NCI-H2171 treated with DMSO at 0.1 percent for 48 hours (cell line): ENCODE results near the gene DNAJC16.
"Not testable (repeated sequence)": the region's sequence is repeated elsewhere in the genome, so short reads cannot be mapped to it uniquely, and the experiment has no call there.

Source experiments
- DNase-seq: peaks from one replicate; lab custom pipeline; 2025; lab: John Stamatoyannopoulos, UW

DNAJC16 gene

DNA sequence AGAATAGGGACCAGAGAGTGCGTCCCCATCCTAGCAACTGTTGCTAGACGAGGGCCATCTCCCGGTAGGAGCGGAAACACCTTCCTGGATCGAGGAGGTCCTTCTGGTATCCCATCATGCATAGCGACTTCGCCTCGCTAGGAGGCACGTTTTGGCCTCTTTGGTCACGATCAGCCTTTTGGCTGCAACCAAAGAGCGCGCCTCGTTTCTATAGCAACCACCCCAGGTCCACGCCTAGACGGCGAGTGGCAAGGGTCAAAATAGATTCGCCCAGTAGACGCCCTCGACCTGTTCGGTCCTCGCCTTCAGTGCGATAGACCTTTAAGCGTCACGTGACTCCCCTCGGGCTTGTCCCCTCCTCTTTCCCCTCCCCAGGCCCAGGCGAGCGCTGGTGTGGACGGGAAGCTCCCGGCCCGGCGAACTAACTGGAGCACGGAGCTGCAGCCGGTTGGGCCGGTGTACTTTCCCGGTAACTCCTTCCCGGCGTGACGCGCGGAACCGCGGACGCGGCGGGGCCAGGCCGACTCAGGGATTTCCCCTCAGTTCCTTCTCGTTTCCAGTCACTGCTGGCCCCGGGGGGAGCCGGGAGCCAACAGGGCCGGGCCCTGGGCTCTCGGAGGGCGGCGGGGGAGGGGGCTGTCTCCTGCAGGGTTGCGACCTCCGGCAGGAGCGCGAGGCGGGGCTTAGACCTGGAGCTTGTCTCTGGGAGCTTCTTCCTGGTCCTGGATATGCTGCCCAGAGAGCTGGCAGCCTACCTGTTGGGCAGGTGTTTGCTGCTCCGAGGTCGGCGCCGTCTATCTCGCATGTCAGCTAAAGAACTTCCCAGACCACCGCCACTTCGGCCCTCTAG is at the start of gene DNAJC16:
DNAJC16 (plus strand) TSS at position 359 of the 850 bp plus-strand sequence. CDS start 2,258 bp downstream, outside the sequence.
- DNase-seq = peak; percentile 99

DNA sequence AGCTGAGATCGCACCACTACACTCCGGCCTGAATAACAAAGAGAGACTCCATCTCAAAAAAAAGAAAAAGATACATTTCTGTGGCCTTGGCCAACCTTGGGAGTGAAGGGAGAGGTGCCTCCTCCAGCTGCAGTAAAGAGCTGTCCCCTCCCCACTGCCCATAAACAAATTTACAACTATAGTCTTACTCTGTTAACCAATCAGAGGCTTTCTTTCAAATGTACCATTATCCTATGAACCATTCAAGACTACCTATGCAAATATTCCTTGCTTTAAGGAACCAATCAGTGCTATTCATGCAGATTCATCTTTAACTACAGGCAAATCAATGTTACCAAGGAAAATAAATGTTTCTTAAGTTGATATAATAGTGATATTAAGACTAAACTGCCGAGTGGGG is 49.7 kb upstream of the DNAJC16 start:
- no peak for DNase-seq

DNA sequence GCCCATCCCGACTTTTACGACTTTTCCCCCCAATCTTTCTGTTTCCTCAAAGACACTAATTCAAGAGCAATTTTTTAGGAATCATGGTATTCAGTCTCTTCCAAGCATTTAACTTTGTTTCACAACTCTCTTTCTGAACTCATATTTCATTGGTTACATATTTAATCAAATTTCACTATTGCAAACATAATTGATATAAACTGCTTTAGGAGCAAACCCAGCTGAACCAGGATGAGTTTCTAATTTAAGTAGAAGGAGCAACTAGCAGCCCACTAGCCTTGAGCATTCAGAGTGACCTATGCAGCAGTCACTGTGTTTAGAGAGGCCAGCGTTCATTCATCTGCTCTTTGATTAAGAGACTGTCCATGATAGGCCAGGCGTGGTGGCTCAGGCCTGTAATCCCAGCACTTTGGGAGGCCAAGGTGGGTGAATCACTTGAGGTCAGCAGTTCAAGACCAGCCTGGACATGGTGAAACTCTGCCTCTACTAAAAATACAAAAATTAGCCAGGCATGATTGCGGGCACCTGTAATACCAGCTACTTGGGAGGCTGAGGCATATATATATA is 48.9 kb upstream of the DNAJC16 start:
- no peak for DNase-seq

DNA sequence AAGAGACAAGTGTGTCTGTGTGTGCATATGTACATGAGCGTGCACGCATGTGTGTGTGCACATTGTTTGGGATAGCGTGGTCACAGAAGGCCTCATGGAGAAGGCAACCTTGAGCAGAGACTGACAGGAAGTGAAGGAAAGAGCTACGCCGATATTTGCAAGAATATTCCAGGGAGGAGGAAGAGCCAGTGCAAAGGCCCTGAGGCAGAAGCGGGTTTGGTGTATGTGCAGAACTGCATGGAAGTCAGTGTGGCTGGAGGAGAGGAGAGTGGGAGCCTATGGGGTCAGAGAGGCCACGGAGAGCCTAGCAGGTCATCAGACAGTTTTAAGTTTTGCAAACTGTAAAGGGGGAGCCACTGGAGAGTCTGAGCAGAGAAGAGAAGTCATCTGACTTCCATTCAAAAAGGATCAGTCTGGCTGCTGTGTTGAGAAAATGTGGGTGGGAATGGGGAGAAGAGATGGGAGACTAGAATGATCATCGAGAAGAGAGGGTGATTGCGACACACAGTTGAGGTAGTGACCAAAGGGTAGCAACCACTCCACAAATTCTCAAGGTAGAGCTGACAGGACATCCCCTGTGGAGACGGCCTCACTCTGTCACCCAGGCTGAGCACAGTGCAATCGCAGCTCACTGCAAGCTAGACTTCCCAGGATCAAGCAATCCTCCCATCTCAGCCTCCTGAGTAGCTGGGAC is 46.8 kb upstream of the DNAJC16 start:
- DNase-seq = no peak

DNA sequence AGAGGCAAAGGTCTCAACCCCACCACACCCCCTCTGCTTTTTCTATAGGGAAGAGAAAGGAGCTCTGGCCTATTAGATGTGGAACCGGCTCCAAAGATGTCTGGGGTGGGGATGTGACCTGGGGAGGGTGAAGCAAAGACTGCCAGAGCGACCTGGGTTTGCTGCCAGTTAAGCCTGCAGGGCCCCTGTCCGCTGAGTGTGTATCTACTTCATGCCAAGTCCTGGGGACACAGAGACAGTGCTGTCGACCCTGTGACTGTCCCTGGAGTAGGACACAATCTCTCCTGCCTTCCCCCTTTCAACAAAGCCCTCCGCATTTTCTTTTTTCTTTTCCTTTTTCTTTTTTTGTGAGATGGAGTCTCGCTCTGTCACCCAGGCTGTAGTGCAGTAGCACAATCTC is 44.2 kb upstream of the DNAJC16 start:
- not testable (repeated sequence) for DNase-seq

DNA sequence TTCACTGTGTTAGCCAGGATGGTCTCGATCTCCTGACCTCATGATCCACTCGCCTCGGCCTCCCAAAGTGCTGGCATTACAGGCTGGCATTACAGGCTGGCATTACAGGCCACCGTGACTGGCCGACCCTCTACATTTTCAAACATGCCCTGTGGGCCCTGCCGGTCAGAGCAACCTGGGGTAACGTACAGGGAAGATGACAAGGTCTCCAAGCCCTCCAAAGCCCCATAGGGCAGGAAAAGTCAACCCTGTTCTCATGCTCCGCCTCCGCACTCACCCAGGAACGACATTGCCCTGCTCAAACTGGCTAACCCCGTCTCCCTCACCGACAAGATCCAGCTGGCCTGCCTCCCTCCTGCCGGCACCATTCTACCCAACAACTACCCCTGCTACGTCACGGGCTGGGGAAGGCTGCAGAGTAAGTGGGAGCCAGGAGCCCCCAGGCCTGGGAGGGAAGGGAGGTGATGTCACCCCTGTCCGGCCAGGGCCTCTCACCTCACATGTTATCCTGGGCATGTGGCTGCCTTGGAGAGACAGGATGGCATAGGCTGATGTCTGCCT is 43.6 kb upstream of the DNAJC16 start:
- not testable (repeated sequence) for DNase-seq

DNA sequence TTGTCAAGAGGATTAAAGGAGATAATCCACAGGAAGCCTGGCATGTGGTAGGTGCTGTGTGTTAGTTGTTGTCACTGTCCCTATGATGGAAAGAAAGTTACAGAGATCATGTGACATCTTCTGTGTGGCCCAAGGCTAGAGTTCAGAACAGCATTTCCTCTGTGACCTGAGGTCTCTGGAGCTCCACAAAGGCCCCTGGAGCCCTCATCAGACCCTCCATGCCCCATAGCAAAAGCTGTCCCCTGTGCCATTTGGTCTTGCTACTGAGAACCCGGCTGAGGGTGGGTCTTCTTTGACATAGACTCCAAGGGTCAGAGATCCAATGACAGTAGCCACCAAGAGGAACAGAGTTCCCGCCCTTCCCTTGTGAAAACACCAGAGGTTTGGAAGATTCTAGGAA is 42.7 kb upstream of the DNAJC16 start:
- DNase-seq = no peak

DNA sequence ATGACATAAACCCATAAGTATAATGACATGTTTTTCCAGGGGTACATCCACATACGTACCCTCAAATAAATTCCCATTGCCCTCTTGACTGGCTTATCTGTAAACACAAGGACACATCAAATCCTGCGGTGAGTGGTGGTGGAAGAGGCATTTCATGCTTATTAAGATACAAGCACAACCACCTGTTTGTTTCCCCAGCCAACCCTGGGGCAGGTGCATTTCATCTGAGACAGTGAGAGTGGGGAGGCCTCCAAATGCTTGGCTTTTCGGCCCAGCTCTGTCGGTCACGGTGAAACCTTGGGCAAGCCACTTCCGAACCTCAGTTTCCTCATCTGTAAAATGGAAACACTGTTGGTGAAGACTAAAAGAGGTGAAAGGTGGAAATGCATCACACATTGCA is 42.2 kb upstream of the DNAJC16 start:
- DNase-seq = not testable (repeated sequence)

DNA sequence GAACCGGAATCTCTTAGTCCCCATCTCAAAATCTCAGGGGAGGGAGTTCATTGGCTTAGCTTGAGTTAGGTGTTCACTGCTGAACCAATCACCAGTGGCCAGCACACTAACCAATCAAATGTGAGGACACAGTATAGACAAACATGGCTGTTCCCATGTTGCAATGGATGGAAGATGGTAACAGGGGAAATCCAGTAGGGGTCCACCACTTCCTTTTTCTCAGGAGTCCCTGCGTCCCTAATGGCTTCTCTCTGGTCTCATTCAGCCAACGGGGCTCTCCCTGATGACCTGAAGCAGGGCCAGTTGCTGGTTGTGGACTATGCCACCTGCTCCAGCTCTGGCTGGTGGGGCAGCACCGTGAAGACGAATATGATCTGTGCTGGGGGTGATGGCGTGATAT is 41.0 kb upstream of the DNAJC16 start:
- no peak for DNase-seq

DNA sequence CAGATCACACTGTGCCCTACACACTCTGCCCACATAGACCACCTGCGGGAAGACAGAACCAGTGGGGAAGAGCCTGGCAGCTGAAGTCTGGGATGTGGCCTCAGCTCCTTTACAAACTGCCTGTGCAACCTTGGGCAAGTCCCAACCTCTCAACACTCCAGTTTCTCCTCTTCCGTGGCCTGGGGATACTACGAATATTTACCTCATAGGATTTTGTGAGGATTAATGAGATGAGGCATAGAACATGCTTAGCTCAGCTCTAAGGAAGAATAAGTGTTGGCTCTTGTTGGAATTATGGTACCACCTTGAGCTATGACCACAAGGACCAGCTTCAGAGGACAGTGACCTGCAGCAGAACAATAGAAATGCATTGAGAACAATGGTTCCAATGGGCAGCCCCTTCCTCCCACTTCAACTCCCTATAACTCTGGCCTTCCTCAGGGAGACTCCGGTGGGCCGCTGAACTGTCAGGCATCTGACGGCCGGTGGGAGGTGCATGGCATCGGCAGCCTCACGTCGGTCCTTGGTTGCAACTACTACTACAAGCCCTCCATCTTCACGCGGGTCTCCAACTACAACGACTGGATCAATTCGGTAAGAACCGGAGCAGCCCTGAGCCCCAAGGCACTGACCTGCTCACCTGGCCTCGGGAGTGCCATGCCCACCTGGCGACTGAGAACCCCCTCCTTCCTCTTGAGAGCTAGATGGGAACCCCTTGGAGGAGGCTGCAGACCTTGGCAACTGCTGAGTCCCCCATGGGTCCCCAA is 39.6 kb upstream of the DNAJC16 start:
- not testable (repeated sequence) for DNase-seq

DNA sequence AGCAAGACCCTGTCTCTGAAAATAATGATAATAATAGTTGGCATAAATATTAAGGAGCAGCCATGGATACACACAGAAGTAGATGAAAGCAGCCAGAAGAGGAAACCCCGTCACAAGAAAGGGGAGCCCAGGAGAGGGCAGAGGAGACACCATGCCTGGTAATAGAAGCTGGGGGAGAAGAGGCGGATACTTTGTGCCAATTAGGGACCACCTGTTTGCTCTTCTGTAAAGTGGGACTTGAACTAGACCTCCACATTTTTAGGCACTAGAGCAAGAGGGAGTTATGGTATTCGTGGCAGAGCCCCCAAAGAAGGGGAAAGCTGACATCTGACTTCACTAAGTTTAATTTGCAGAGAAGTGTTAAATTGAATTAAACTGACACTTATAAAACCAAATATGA is 38.3 kb upstream of the DNAJC16 start:
- DNase-seq = no peak

DNA sequence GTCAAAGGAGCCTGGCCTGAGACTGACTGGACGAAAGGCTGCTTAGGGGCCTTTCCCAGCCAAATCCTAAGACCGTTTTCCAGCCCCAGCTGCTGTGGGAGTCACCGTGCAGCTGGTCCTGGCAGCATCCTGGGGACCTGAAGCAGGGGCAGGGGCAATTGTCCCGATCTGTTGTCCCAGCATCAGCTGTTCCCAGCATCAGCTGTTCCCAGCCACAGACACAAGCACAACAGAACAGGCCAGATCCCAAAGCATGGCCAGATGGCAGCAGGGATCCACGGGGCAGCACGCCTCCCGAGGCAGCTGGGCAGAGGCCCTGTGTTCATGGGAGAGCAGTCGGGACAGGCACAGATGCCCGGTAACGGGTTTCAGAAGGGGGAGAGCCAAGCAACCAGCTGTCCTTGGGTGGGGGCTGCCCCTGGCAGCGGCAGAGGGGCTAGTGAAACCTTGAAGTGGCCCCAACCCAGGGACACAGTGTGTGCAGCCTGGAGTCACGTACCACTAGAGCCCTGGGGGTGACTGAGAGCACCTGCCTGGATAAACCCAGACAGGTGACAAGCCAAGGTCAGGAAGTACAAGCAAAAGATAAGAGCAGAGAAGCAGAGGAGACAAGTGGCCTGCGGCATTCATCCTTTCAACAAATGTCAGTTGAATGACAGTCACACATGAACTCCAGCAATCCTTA is 37.5 kb upstream of the DNAJC16 start:
- DNase-seq = peak; percentile 91

DNA sequence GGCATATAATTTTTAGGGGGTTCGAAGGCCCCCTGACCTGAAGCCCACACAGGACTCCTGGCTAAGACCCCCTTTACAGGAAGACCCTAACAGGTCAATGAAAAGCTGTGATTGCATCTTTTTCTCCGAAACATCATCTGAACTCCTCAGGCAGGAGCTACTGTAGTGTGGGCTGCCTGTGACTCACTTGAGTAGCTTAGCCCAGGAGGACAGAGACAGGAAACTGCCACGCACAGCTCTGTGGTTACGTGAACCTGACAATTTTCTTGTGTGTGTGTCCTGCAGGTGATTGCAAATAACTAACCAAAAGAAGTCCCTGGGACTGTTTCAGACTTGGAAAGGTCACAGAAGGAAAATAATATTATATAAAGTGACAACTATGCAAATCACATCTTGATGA is 35.6 kb upstream of the DNAJC16 start:
- not testable (repeated sequence) for DNase-seq

DNA sequence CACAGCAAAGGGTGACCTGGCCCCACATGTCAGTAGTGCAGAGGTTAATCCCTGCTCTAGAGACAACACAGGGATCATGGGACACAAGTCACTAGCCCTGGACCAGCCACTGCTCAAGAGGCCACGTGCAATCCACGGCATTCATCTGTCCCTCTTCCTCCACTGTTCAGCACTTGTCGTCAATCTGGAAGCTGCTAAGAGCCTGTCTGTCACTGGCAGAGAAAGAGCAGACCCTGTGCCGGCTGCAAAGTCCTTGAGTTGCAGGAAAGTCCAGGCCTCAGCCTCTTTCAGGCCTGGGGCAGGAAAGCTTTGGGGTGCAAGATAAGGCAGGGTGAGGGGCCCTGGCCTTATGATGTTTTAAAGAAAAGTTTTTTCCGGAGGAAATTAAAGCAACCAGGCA is 34.1 kb upstream of the DNAJC16 start:
- DNase-seq = no peak

DNA sequence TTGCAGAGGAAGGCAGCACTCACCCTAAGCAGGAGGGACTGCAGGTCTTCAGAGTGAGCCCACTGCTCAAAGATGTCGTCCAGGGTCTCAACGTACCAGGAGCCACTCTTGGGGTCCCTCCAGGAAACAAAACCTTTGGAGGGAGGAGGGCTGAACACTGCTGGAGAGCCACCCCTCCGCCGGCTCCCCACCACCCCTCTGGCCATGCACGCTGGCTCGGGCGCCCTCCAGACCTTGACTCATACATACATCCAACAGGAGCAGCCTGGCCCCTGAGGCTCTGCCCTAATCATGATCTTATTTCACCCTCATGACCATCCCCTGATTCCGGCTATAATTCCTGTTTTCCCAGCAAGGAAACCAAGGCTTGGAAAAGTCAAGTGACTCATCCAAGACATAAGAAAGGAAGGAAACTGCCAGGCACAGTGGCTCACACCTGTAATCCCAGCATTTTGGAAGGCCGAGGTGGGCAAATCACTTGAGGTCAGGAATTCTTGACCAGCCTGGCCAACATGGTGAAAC is 32.7 kb upstream of the DNAJC16 start:
- DNase-seq = no peak

DNA sequence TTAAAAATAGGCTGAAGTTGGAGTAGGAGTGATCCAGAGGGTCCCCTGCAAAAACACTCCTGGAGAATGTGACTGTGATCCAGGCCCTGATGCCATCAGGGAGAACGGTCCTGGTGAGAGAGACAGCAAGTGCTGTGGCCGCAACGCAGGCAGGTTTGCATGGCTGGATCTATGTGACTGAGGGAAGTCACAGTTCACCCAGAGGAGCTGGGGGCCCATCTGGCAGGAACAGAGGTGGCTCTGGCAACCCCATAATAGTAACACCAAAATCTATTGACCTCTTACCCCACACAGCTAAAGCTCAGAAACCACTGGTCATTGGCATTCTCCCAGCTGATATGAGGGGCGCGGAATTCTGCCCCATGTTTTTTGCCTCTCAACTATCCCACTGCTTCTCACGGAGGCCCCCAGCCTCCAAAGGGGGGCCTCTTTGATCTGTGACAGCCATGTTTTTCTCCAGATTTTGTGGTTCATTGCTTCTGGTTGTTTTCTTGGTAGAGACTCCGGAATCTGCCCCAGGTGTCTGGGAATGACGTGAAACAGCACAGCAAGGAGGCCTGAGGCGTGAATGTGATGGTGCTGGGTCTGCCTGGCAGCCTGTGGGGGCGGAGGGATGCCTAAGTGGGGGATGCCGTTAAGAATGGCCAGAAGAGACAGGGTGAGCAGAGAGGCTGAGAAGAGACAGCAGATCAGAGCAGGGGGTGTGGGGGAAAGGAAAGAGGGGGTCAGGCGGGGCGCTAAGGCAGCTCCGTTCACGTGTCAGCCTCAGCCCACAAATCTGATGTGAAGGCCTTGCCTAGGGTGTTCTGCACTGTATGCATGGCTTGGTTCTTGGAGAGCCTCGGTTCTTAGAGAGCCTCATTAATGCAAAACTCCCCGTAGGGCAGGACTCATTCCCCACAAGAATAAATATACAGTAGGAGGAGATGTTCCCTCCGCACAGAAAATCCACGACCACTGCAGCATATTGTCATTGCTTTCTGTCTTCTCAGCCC is 26.2 kb upstream of the DNAJC16 start:
- DNase-seq = no peak

DNA sequence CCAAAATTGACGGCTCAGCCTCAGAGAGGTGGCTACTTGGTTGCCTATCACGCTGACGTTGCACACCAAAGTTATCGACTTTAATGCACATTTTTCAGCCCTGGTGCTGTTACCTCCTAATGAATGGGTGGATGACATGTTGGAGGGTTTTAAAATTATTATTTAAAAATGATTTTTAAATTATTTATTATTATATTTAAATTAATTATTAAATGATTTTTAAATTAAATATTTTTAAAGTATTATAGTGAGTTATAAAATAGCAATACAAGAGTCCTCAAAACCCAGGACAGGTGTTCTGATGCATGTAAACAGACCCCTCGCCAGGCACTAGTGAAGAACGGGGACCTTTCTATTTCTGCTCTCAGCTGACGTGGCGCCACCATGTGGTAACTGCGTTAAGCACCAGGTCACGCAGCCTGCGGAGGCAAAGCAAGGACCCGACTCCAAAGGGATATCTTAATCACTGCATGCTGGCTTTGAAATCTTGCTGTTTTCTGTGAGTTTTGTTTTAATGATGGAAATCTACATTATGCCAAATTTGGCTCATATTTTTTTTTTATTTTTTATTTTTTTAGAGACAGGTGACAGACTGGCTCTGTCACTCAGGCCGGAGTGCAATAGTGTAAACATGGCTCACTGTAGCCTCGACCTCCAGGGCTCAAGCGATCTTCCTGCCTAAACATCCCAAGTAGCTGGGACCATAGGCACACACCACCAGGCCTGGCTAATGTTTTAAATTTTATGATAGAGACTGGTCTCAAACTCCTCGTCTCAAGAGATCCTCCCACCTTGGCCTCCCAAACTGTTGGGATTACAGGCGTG is 25.2 kb upstream of the DNAJC16 start:
- peak; percentile 54 for DNase-seq

DNA sequence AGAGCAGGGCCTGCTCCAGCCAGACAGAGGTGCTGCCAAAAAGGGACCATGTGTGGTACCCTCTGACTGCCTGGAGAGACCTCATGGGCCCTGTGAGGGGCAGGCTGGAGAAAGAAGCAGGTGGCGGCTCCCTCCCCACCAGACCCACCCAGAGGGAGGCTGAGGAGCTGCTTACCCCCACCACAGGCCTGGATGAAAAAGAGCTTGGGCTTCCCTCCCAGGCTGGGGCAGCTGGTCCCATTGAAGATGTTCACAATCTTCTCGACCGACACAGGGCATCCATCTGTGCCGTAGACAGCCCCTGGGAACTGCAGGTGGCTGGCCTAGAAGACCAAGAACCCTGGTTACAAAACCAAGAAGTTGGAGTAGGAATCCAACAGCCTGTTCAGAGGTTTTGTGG is 22.2 kb upstream of the DNAJC16 start:
- no peak for DNase-seq

DNA sequence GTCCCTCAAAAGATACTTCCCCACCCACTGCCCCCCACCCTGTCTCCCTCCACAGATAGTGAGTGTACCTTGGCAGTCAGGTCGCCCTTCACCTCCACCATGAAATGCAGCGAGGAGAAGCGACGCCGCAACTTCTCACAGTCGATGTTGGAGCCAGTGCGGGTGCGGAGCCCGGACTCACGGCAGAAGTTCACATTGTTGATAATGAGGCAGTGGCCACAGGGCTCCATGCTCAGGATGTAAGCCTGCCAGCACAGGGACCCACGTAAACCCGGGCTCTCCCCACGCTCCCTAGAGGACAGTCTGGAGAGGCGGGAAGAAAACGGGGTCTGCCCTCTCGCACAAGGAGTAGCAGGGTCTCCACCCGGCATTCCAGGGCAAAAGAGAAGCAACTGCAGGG is 19.8 kb upstream of the DNAJC16 start:
- DNase-seq = no peak
